HL-60/S4 treated with phorbol 12-myristate 13-acetate at 8.2 ng/mL for 4 days and 3 days (cell line): ENCODE results near the gene DDX25.
"Not testable (repeated sequence)": the region's sequence is repeated elsewhere in the genome, so short reads cannot be mapped to it uniquely, and the experiment has no call there.

Experiments
- in situ Hi-C: fragments of 300-500 bp; cut with MboI; formaldehyde crosslinking; loops from 2 replicates; pipeline ENCODE4 v1.15.0; 2022; ENCODE audit warnings: low sequenced_read_pairs

Gene DDX25

GRCh38 chr11:125903711-125904659 is at the start of gene DDX25:
DDX25 (plus strand) TSS chr11:125904508; CDS start chr11:125904518, 10 bp downstream.
- in situ Hi-C loops, result loop anchor here (25.0 kb wide), 1 partner anchor 283 kb away; no protein-coding TSS in a partner anchor

- in situ Hi-C loops, result not testable (repeated sequence)
These were observed 46.6 kb upstream of the DDX25 start for GRCh38 chr11:125857670-125858069.

GRCh38 chr11:125862786-125863185 is 41.5 kb upstream of the DDX25 start:
- in situ Hi-C loops, result not testable (repeated sequence)

GRCh38 chr11:125865354-125865753 is 39.0 kb upstream of the DDX25 start:
- in situ Hi-C loops, result not testable (repeated sequence)

GRCh38 chr11:125869521-125869920 is 34.8 kb upstream of the DDX25 start:
- in situ Hi-C loops, result no loop called here

- in situ Hi-C loops, result no loop called here
These were observed 32.7 kb upstream of the DDX25 start for GRCh38 chr11:125871391-125872137.

GRCh38 chr11:125872138-125872491 is 32.2 kb upstream of the DDX25 start:
- in situ Hi-C loops, result no loop called here

- in situ Hi-C loops, result no loop called here
These were observed 30.3 kb upstream of the DDX25 start for GRCh38 chr11:125873881-125874555.

- in situ Hi-C loops, result no loop called here
These were observed 29.7 kb upstream of the DDX25 start for GRCh38 chr11:125874556-125875124.

- in situ Hi-C loops, result no loop called here
These were observed 23.0 kb upstream of the DDX25 start for GRCh38 chr11:125881291-125881690.

GRCh38 chr11:125883375-125883774 is 20.9 kb upstream of the DDX25 start:
- in situ Hi-C loops, result no loop called here

- in situ Hi-C loops, result no loop called here
These were observed 17.3 kb upstream of the DDX25 start for GRCh38 chr11:125886997-125887372.

- in situ Hi-C loops, result no loop called here
These were observed 16.7 kb upstream of the DDX25 start, which contains the start of gene HYLS1 for GRCh38 chr11:125887373-125888324. HYLS1 (plus strand) TSS chr11:125887668; CDS start chr11:125899369, 11,701 bp downstream.

- in situ Hi-C loops, result no loop called here
These were observed 13.7 kb upstream of the DDX25 start for GRCh38 chr11:125890447-125891100.

GRCh38 chr11:125892071-125892470 is 12.2 kb upstream of the DDX25 start:
- in situ Hi-C loops, result no loop called here

GRCh38 chr11:125892994-125893393 is 11.3 kb upstream of the DDX25 start:
- in situ Hi-C loops, result no loop called here

GRCh38 chr11:125901872-125902271 is 2.4 kb upstream of the DDX25 start:
- in situ Hi-C loops, result loop anchor here (25.0 kb wide), 1 partner anchor 285 kb away; no protein-coding TSS in a partner anchor

- in situ Hi-C loops, result loop anchor here (25.0 kb wide), 1 partner anchor 285 kb away; no protein-coding TSS in a partner anchor
These were observed 1.9 kb upstream of the DDX25 start for GRCh38 chr11:125902277-125902926.
